Loucy (cell line): ENCODE measurements around the gene EOMES.

ENCODE experiments used
- H2AFZ ChIP-seq: fragments of 200-600 bp; sonication (generic); 2 replicates; pipeline ENCODE4 v1.6.0; 2016; ENCODE audit warnings: antibody characterized with exemption, mild to moderate bottlenecking, low read length, moderate library complexity
- H3F3A ChIP-seq: fragments of 200-600 bp; 2 replicates; pipeline ENCODE4 v1.6.0; 2016; ENCODE audit warnings: antibody characterized with exemption, low read depth, mild to moderate bottlenecking
- H3K27me3 ChIP-seq: fragments of 200-600 bp; sonication (generic); 2 replicates; pipeline ENCODE4 v1.6.1; 2014; ENCODE audit warnings: low read length, mild to moderate bottlenecking; ENCODE audit not compliant: insufficient read depth, poor library complexity, severe bottlenecking
- H3K36me3 ChIP-seq: fragments of 200-600 bp; sonication (generic); 2 replicates; pipeline ENCODE4 v1.6.1; 2016; ENCODE audit warnings: low read length; ENCODE audit not compliant: insufficient read depth
- H3K4me1 ChIP-seq: fragments of 200-600 bp; sonication (generic); 2 replicates; pipeline ENCODE4 v1.5.1; 2014; ENCODE audit warnings: low read length, mild to moderate bottlenecking; ENCODE audit not compliant: insufficient read depth, poor library complexity, severe bottlenecking
- H3K4me2 ChIP-seq: fragments of 200-600 bp; sonication (generic); 2 replicates; pipeline ENCODE4 v1.6.0; 2014; ENCODE audit warnings: antibody characterized with exemption, low read length, low read depth, mild to moderate bottlenecking; ENCODE audit not compliant: poor library complexity, severe bottlenecking
- H3K4me3 ChIP-seq: fragments of 200-600 bp; sonication (generic); 2 replicates; pipeline ENCODE4 v1.5.1; 2014; ENCODE audit warnings: low read length, mild to moderate bottlenecking, mixed read lengths; ENCODE audit not compliant: poor library complexity, severe bottlenecking
- H3K79me2 ChIP-seq: fragments of 200-600 bp; sonication (generic); 2 replicates; pipeline ENCODE4 v1.6.1; 2014; ENCODE audit warnings: low read length; ENCODE audit not compliant: insufficient read depth
- H3K9ac ChIP-seq: fragments of 200-600 bp; sonication (generic); 2 replicates; pipeline ENCODE4 v1.6.0; 2014; ENCODE audit warnings: mild to moderate bottlenecking, low read depth, low read length, moderate library complexity; ENCODE audit not compliant: poor library complexity, severe bottlenecking
- H3K9me2 ChIP-seq: fragments of 200-600 bp; sonication (generic); replicated peaks from 2 replicates; pipeline ENCODE4 v1.6.1; 2016; ENCODE audit warnings: low read depth, low read length, mixed read lengths
- H3K9me3 ChIP-seq: fragments of 200-600 bp; sonication (generic); 2 replicates; pipeline ENCODE4 v1.6.1; 2014; ENCODE audit warnings: mild to moderate bottlenecking, antibody characterized with exemption, low read length, low read depth; ENCODE audit not compliant: insufficient read depth
- H4K20me1 ChIP-seq: fragments of 200-600 bp; sonication (generic); 2 replicates; pipeline ENCODE4 v1.6.0; 2014; ENCODE audit warnings: antibody characterized with exemption, low read length, mild to moderate bottlenecking; ENCODE audit not compliant: insufficient read depth, poor library complexity, severe bottlenecking
- EZH2phosphoT487 ChIP-seq: fragments of 200-600 bp; IDR thresholded peaks from 2 replicates; pipeline ENCODE4 v1.6.1; 2018; ENCODE audit warnings: antibody characterized with exemption, mild to moderate bottlenecking, moderate library complexity, borderline replicate concordance
- TF ChIP-seq, protein P1 (sequence below): fragments of 200-600 bp; sonication (generic); conservative IDR thresholded peaks from 2 replicates; pipeline ENCODE4 v1.5.1; 2014; ENCODE audit warnings: mild to moderate bottlenecking, antibody characterized with exemption, low read length

Gene EOMES

DNA sequence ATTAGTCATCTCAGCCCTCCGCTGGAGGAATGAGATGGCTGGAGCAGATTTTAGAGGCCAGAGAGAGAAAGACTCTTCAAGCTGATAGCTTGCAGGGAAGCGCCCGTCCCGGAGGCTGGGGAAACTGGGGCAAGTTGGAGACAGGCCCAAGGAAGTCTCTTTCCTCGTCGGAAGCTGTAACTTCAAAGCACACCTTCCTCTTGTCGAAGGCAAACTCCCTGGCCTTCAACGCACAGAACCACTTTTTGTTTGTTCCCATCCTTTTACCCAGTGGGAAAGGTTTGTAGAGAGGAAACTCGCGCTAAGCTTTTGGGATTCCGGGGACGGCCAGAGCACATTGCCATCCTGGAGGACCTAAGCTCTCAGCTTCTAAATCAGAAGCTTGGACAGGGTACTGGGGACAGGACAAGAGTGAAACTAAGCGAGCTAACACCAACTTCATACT is 900 bp upstream of the EOMES start:
- H3K4me2 ChIP-seq, result peak overlapping the region; percentile 75
- TF ChIP-seq, protein P1, sequence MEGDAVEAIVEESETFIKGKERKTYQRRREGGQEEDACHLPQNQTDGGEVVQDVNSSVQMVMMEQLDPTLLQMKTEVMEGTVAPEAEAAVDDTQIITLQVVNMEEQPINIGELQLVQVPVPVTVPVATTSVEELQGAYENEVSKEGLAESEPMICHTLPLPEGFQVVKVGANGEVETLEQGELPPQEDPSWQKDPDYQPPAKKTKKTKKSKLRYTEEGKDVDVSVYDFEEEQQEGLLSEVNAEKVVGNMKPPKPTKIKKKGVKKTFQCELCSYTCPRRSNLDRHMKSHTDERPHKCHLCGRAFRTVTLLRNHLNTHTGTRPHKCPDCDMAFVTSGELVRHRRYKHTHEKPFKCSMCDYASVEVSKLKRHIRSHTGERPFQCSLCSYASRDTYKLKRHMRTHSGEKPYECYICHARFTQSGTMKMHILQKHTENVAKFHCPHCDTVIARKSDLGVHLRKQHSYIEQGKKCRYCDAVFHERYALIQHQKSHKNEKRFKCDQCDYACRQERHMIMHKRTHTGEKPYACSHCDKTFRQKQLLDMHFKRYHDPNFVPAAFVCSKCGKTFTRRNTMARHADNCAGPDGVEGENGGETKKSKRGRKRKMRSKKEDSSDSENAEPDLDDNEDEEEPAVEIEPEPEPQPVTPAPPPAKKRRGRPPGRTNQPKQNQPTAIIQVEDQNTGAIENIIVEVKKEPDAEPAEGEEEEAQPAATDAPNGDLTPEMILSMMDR, result no peak
- no peaks in the 10 kb centered on the region for H3K9me2 ChIP-seq
- no peaks in the 10 kb centered on the region for H4K20me1 ChIP-seq
- no peaks in the 10 kb centered on the region for H3K9me3 ChIP-seq
- peaks cover 13% of the 10 kb centered on the region for H3K4me1 ChIP-seq
- peak overlapping the region; percentile 74 for H3K4me3 ChIP-seq
- H2AFZ ChIP-seq, result peak overlapping the region; percentile 95; the same call in 1 of the 2 replicates
- no peaks in the 10 kb centered on the region for H3K36me3 ChIP-seq
- H3K79me2 ChIP-seq, result peaks cover 8% of the 10 kb centered on the region
- H3K9ac ChIP-seq, result no peak overlapping the region
- H3F3A ChIP-seq, result no peaks in the 10 kb centered on the region
- H3K27me3 ChIP-seq, result no peaks in the 10 kb centered on the region

DNA sequence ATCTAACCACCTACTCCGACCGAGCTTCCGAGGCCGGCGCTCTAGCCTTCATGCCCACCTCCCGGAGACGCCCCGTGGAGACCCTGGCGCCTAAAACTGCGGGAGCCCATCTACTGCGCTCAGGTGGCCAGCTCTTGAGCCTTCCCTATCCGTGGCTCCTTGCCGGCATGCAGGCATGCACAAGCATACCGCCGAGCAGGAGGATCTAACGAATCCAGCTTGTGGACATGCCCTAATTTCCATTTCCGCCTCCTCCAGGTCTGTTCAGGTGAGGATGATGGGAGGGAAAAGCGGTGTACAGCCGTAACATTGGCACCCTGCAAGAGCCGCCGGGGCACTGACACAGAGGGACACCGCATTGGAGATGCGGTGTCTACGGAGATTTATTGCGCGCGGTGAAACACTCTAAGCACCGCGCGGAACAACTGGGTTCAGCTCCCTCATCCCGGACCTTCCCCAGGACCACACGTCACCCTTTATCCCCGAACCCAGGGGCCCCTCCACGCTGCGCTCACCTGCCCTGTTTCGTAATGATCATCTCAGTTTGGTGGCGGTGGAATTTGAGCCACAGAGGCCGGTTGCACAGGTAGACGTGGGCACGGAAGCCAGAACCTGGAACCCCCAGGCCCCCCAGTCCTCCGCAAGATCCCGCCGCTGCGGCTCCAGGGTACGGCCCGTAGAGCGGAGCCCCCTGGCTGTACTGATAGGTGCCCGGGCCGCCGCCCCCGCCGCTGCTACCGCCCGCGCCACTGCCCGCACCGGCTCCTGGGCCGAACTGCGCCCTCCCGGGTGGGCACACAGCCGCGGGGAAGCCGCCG is 1.0 kb downstream of the EOMES start:
- no peaks in the 10 kb centered on the region for H4K20me1 ChIP-seq
- peak overlapping the region; percentile 74 for H3K4me3 ChIP-seq
- peaks cover 8% of the 10 kb centered on the region for H3K79me2 ChIP-seq
- H3K4me1 ChIP-seq, result peaks cover 13% of the 10 kb centered on the region
- TF ChIP-seq, protein P1, result peak; percentile 76
- TF ChIP-seq EZH2phosphoT487, result no peak
- H3K9me3 ChIP-seq, result no peaks in the 10 kb centered on the region
- no peaks in the 10 kb centered on the region for H3K9me2 ChIP-seq
- no peaks in the 10 kb centered on the region for H3F3A ChIP-seq
- peak overlapping the region; percentile 95 for H2AFZ ChIP-seq
- no peaks in the 10 kb centered on the region for H3K27me3 ChIP-seq
- H3K4me2 ChIP-seq, result peak overlapping the region; percentile 75
- no peaks in the 10 kb centered on the region for H3K36me3 ChIP-seq
- H3K9ac ChIP-seq, result peak overlapping the region; percentile 70

DNA sequence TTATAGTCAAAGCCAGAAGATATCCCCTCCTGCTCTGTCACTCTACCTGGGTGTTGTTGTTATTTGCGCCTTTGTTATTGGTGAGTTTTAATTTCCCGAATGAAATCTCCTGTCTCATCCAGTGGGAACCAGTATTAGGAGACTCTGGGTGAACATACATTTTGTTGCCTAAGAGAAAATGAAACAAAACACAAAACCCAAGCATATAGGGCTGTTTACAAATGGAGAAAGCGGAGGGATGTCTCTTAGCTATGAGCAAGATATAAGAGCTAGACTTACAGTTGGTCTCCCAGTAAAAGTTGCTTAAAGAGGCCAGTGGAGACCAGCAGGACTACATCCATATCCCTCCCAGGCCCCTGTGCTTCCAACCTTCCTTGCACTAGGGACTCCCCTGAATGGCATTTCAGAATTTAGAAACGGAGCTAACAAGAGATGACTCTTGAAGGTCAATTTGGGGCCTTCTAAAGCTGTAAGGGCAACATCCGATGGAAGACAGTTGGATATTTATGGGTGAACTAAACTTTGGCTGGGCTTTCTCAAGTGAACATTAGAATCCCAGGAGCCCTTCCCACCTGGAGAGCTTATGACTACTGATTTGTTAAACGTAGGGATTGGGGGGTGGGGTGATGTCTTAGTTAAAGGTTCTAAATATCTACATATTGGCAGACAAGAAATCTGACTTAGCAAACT is 2.7 kb downstream of the EOMES start:
- no peaks in the 10 kb centered on the region for H3K9me2 ChIP-seq
- no peaks in the 10 kb centered on the region for H3F3A ChIP-seq

More for the DNA sequence above, 2.7 kb downstream of the EOMES start:
- H3K79me2 ChIP-seq, result peaks cover 8% of the 10 kb centered on the region
- no peaks in the 10 kb centered on the region for H3K9me3 ChIP-seq
- H3K4me2 ChIP-seq, result peak overlapping the region; percentile 28
- H2AFZ ChIP-seq, result no peak overlapping the region
- no peak for TF ChIP-seq EZH2phosphoT487
- TF ChIP-seq, protein P1, result no peak
- no peak overlapping the region for H3K4me3 ChIP-seq
- H3K27me3 ChIP-seq, result no peaks in the 10 kb centered on the region
- H3K9ac ChIP-seq, result no peak overlapping the region
- H3K4me1 ChIP-seq, result peaks cover 13% of the 10 kb centered on the region
- no peaks in the 10 kb centered on the region for H3K36me3 ChIP-seq
- H4K20me1 ChIP-seq, result no peaks in the 10 kb centered on the region
